Measurements from ENCODE around the gene HSD17B2.

The HSD17B2 gene

GRCh38 chr16:82016964-82017363 is 18.1 kb upstream of the HSD17B2 start:
- DNase-seq (ENCODE audit: low read depth, low spot score): peak; percentile 22
- in situ Hi-C loops (cut with HindIII; ENCODE audit: low sequenced_read_pairs): no loop called here
- H3K4me3 ChIP-seq (ENCODE audit: low read depth, low read length): no peak overlapping the region
- TF ChIP-seq CTCF (IDR thresholded peaks at IDR 0.05; ENCODE audit: low read depth, low read length): no peak

GRCh38 chr16:82017911-82018568 is 17.0 kb upstream of the HSD17B2 start:
- no peak for TF ChIP-seq CTCF (IDR thresholded peaks at IDR 0.05; ENCODE audit: low read depth, low read length)
- DNase-seq (ENCODE audit: low read depth, low spot score): no peak
- H3K4me3 ChIP-seq (ENCODE audit: low read depth, low read length): no peak overlapping the region
- in situ Hi-C loops (cut with HindIII; ENCODE audit: low sequenced_read_pairs): no loop called here

- TF ChIP-seq CTCF (IDR thresholded peaks at IDR 0.05; ENCODE audit: low read depth, low read length): no peak
- in situ Hi-C loops (cut with HindIII; ENCODE audit: low sequenced_read_pairs): no loop called here
Measured at GRCh38 chr16:82019535-82019934, 15.5 kb upstream of the HSD17B2 start.

GRCh38 chr16:82020051-82020450 is 15.0 kb upstream of the HSD17B2 start:
- TF ChIP-seq CTCF (IDR thresholded peaks at IDR 0.05; ENCODE audit: low read depth, low read length): no peak
- in situ Hi-C loops (cut with HindIII; ENCODE audit: low sequenced_read_pairs): no loop called here
- no peak for DNase-seq (ENCODE audit: low read depth, low spot score)
- H3K4me3 ChIP-seq (ENCODE audit: low read depth, low read length): no peak overlapping the region

More at GRCh38 chr16:82019535-82019934, 15.5 kb upstream of the HSD17B2 start:
- no peak overlapping the region for H3K4me3 ChIP-seq (ENCODE audit: low read depth, low read length)
- no peak for DNase-seq (ENCODE audit: low read depth, low spot score)

- no peak for TF ChIP-seq CTCF (IDR thresholded peaks at IDR 0.05; ENCODE audit: low read depth, low read length)
- in situ Hi-C loops (cut with HindIII; ENCODE audit: low sequenced_read_pairs): no loop called here
- no peak for DNase-seq (ENCODE audit: low read depth, low spot score)
Measured at GRCh38 chr16:82023206-82023605, 11.8 kb upstream of the HSD17B2 start.

GRCh38 chr16:82024316-82024715 is 10.7 kb upstream of the HSD17B2 start:
- no peak overlapping the region for H3K4me3 ChIP-seq (ENCODE audit: low read depth, low read length)
- in situ Hi-C loops (cut with HindIII; ENCODE audit: low sequenced_read_pairs): no loop called here
- DNase-seq (ENCODE audit: low read depth, low spot score): no peak
- TF ChIP-seq CTCF (IDR thresholded peaks at IDR 0.05; ENCODE audit: low read depth, low read length): no peak

More at GRCh38 chr16:82023206-82023605, 11.8 kb upstream of the HSD17B2 start:
- H3K4me3 ChIP-seq (ENCODE audit: low read depth, low read length): no peak overlapping the region
